Osteocyte (in vitro differentiated cells): ENCODE measurements around the gene PAPPA. TPM values are rescaled to one million over a fixed set of nuclear protein-coding genes. Genes with fewer than 3 reads are reported as not detected.

Source experiments
- DNase-seq: peaks from one replicate; pipeline ENCODE4 v3.0.0; 2021; ENCODE audit warnings: mixed read lengths; ENCODE audit not compliant: unreplicated experiment; ENCODE audit errors: extremely low spot score
- H3K27ac Mint-ChIP-seq: one replicate; pipeline ENCODE4 v1.8.0; 2021; ENCODE audit warnings: mild to moderate bottlenecking, mixed read lengths; ENCODE audit not compliant: unreplicated experiment
- H3K27me3 Mint-ChIP-seq: one replicate; pipeline ENCODE4 v1.8.0; 2021; ENCODE audit warnings: mixed read lengths; ENCODE audit not compliant: unreplicated experiment
- H3K36me3 Mint-ChIP-seq: one replicate; pipeline ENCODE4 v1.8.0; 2021; ENCODE audit warnings: mixed read lengths; ENCODE audit not compliant: unreplicated experiment
- H3K4me1 Mint-ChIP-seq: one replicate; pipeline ENCODE4 v1.8.0; 2021; ENCODE audit warnings: mixed read lengths; ENCODE audit not compliant: unreplicated experiment
- H3K4me3 Mint-ChIP-seq: one replicate; pipeline ENCODE4 v1.8.0; 2021; ENCODE audit warnings: mild to moderate bottlenecking, moderate library complexity, mixed read lengths; ENCODE audit not compliant: unreplicated experiment
- H3K9me3 Mint-ChIP-seq: one replicate; pipeline ENCODE4 v1.8.0; 2021; ENCODE audit warnings: mixed read lengths; ENCODE audit not compliant: unreplicated experiment
- CTCF ChIP-seq: fragments of 200-600 bp; sonication (generic); IDR thresholded peaks from 2 replicates; pipeline ENCODE4 v1.5.0; 2021; ENCODE audit warnings: antibody characterized with exemption, mild to moderate bottlenecking, moderate library complexity
- total RNA-seq: library from RNA; stranded (reverse); gene quantifications from 2 replicates; pipeline ENCODE4 v1.2.1, GENCODE V29; 2021

The PAPPA gene
- total RNA-seq, 1 donor from 2014 or later = 229 TPM

GRCh38 chr9:116288658-116289057, 135.1 kb downstream of the PAPPA start:
- Mint-ChIP-seq H3K9me3 (no peaks in the 10 kb centered on the region), H3K27me3 (no peaks in the 10 kb centered on the region), H3K36me3 (peaks cover 29% of the 10 kb centered on the region), H3K4me1 (peaks cover 43% of the 10 kb centered on the region), H3K4me3 (no peak overlapping the region), H3K27ac (peak overlapping the region; percentile 75)
- no peak for TF ChIP-seq CTCF
- DNase-seq = no peak

GRCh38 chr9:116297346-116297745, 143.8 kb downstream of the PAPPA start:
- no peak overlapping the region for H3K4me3 Mint-ChIP-seq
- peaks cover 32% of the 10 kb centered on the region for H3K4me1 Mint-ChIP-seq
- DNase-seq = no peak
- no peak for TF ChIP-seq CTCF
- no peaks in the 10 kb centered on the region for H3K9me3 Mint-ChIP-seq
- peaks cover 50% of the 10 kb centered on the region for H3K36me3 Mint-ChIP-seq
- no peak overlapping the region for H3K27ac Mint-ChIP-seq
- no peaks in the 10 kb centered on the region for H3K27me3 Mint-ChIP-seq

GRCh38 chr9:116298249-116298648, 144.7 kb downstream of the PAPPA start:
- no peak overlapping the region for H3K4me3 Mint-ChIP-seq
- peaks cover 58% of the 10 kb centered on the region for H3K36me3 Mint-ChIP-seq
- no peak for DNase-seq
- TF ChIP-seq CTCF = no peak
- no peaks in the 10 kb centered on the region for H3K9me3 Mint-ChIP-seq
- H3K27me3 Mint-ChIP-seq = no peaks in the 10 kb centered on the region
- peak overlapping the region; percentile 72 for H3K27ac Mint-ChIP-seq
- H3K4me1 Mint-ChIP-seq = peaks cover 32% of the 10 kb centered on the region

GRCh38 chr9:116298878-116299391, 145.3 kb downstream of the PAPPA start:
- H3K27ac Mint-ChIP-seq = peak overlapping the region; percentile 72
- no peaks in the 10 kb centered on the region for H3K9me3 Mint-ChIP-seq
- DNase-seq = no peak
- H3K4me3 Mint-ChIP-seq = no peak overlapping the region
- H3K36me3 Mint-ChIP-seq = peaks cover 62% of the 10 kb centered on the region
- TF ChIP-seq CTCF = no peak
- H3K27me3 Mint-ChIP-seq = no peaks in the 10 kb centered on the region
- peaks cover 30% of the 10 kb centered on the region for H3K4me1 Mint-ChIP-seq

GRCh38 chr9:116300360-116300870, 146.8 kb downstream of the PAPPA start:
- H3K27ac Mint-ChIP-seq = peak overlapping the region; percentile 72
- peak overlapping the region; percentile 28 for H3K4me3 Mint-ChIP-seq
- H3K36me3 Mint-ChIP-seq = peaks cover 68% of the 10 kb centered on the region
- H3K27me3 Mint-ChIP-seq = no peaks in the 10 kb centered on the region
- no peaks in the 10 kb centered on the region for H3K9me3 Mint-ChIP-seq
- H3K4me1 Mint-ChIP-seq = peaks cover 37% of the 10 kb centered on the region
- TF ChIP-seq CTCF = no peak
- no peak for DNase-seq
